Inferior parietal cortex (tissue), 1 donor: Measurements from ENCODE around the gene SALL2.

Source experiments
- DNase-seq: peaks from one replicate; pipeline ENCODE4 v3.0.0-alpha.2; 2016; ENCODE audit errors: extremely low spot score

Gene SALL2

DNA sequence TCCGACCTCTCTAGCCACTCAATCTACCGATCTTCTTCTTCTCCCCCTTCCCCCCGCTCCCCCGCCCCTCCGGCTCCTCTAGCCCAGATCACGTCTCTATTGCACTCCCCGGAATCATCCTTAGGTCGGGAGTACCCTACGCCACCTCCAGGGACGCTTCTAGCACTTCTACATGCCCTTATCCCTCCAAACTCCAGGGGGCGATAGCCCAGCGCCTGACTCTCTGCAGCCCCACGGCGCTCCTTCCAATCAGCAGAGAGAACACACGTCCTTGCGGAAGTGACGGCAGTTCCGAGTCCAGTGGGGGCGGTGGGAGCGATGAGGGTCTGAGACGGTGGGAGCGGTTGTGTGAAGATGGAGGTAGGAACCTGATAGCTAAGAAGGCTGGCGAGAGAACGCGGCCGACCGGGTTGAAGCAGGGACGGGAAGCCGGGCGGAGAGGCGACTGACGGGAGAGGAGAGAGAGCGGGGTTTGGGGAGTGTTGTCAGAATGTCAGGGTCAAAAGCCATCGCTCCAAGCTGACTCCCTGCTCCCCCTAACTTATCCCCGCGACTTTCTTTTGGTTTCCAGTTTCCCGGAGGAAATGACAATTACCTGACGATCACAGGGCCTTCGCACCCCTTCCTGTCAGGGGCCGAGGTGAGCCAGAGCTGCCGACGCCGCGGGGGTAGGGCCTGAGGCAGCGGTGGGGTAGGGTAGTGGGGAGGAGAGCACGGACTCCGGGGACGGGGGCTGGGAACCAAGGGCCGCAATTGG, 49.0 kb downstream of the SALL2 start, which contains the start of the genes RAB2B and TOX4:
Gene RAB2B, minus strand, starts transcription at position 35 of the 757 bp plus-strand sequence. CDS start 87 bp downstream, outside the sequence.
Gene TOX4, plus strand, starts transcription at position 271 of the 757 bp plus-strand sequence. Its CDS starts 84 bp downstream, at position 355.
- DNase-seq, result peak; percentile 99

DNA sequence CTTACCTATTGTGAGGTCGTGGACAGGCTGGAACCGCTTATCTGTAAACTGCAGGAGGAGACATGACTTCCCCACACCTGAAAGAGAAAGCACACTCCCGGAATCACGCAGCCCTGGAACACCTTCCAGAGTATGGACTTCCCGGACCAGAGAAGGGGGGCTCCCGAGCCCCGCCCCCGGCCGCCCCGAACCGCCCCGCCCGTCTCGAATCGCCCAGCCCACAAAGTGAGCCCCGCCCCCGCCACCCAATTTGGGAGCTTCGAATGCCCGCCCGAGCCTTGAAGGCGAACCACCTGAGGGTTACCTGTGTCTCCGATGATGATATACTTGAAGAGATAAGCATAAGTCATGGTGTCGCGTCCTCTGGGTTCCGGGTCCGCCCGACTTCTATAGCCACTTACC, 49.6 kb downstream of the SALL2 start:
- DNase-seq, result no peak

DNA sequence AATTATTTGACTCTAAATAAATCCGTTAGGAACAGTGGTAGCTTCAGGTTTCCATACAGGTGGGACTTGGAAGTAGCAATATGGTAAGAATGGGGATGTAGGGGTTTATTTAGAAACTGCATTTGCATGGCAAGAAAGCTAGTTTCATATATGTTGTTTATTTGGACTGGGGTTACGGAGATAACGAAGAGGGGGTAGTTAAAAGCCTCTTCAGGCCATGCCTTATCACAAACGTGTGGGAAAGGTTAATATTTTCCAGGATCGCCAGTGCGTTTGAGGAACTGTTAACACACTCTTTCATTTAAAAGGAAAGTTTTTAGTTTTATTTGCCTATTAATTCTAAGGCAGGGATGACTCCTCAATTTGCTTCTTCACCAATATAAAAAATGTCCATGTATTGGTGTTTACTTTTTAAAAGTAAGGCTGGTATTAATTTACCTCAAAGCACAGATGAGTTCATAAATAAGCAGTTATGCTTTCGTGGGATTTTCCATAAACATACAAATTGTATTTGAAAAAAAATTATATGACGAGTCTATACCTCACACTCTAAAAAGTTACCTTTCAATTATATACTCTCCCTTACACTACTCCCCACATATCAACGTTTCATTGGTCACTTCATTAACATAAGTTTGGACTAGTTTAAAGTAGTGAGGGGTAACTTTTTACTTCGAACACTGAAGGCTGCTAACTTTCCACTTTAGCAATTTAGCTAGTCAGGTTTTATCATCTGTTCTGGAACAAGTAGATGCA, 50.2 kb downstream of the SALL2 start:
- no peak for DNase-seq
